HG03159 (cell line): ENCODE measurements around the gene SHB.

Experiments used
- ATAC-seq: cut with Tn5 transposase; IDR thresholded peaks from one replicate; pipeline ENCODE4 v1.9.1; 2021; ENCODE audit warnings: mild to moderate bottlenecking, moderate library complexity; ENCODE audit not compliant: unreplicated experiment

SHB gene

DNA sequence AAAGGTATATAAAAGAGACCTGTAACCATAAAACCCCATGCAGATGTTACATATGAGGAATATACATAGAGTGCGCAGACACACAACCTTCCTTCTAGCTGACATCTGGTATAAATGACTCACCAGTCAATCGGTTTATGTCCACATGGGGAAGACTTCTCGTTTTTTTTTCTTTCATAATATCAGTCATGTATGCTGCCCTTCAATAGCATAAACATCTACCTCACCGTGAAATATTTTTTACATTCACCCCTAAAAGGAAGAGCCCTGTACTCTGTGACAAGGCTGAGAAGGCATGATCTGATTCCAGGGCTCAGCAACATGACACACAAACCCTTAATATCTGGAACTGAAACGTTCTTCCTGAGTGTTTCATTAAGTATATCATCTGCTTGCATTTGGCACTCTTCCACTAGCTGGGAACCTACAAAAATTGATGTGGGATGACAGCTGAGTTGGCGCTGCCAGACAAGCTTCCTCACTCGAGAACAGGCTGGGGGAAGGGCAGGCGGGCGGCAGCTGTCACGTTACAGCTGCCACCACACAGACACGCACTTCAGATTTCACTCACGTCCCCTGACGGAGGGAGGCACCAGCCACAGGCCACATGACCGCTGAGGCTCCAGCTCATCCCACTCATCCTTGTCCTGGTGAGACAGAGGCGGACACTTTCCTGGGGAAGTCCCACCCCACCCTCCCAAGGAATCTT lies 74.2 kb downstream of the SHB start:
- ATAC-seq = peak; percentile 87

- no peak for ATAC-seq
Measured at GRCh38 chr9:37992924-37993349, 76.1 kb downstream of the SHB start.

- no peak for ATAC-seq
Measured at GRCh38 chr9:37990404-37991015, 78.5 kb downstream of the SHB start.

GRCh38 chr9:37989701-37990100 lies 79.3 kb downstream of the SHB start:
- no peak for ATAC-seq

DNA sequence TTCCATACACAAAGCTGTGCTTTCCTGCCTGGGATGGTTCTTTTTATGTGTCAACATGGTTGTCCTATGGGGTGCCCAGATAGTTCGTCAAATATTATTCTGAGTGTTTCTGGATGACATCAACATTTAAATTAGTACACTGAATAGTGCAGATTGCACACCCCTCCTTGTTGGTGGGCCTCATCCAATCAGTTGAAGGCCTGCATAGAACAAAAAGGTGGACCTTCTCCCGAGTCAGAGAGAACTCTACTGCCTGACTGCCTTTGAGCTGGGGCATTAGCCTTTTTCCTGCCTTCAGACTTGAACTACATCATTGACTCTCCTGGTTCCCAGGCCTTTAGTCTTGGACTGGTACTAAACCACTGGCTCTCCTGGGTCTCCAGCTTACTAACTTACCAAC lies 80.4 kb downstream of the SHB start:
- ATAC-seq = no peak

- ATAC-seq = no peak
Measured at GRCh38 chr9:37988041-37988440, 81.0 kb downstream of the SHB start.

- ATAC-seq = no peak
Measured at GRCh38 chr9:37987467-37987981, 81.5 kb downstream of the SHB start.

GRCh38 chr9:37986771-37987258 lies 82.2 kb downstream of the SHB start:
- no peak for ATAC-seq

DNA sequence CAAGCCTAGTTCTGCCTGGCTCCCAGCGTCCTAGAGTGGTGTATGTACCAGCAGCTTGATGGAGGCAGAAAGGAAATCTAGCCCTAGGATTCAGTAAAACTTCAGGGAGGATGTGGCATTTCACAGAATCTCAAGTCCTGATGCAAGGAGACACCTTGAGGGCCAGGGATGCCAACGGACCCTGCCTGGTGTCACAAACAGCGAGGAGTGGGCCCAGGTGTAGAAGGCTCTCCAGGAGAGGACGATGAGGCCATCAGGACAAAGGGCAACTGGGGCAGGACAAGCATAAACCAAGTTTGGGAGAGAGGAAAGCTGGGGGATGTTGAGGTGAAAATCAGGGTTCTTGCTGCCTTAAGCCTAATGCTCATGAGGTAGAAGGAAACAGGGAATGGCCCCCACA lies 83.0 kb downstream of the SHB start:
- no peak for ATAC-seq

GRCh38 chr9:37984672-37985611 lies 84.1 kb downstream of the SHB start:
- no peak for ATAC-seq

GRCh38 chr9:37984278-37984671 lies 84.8 kb downstream of the SHB start:
- no peak for ATAC-seq

DNA sequence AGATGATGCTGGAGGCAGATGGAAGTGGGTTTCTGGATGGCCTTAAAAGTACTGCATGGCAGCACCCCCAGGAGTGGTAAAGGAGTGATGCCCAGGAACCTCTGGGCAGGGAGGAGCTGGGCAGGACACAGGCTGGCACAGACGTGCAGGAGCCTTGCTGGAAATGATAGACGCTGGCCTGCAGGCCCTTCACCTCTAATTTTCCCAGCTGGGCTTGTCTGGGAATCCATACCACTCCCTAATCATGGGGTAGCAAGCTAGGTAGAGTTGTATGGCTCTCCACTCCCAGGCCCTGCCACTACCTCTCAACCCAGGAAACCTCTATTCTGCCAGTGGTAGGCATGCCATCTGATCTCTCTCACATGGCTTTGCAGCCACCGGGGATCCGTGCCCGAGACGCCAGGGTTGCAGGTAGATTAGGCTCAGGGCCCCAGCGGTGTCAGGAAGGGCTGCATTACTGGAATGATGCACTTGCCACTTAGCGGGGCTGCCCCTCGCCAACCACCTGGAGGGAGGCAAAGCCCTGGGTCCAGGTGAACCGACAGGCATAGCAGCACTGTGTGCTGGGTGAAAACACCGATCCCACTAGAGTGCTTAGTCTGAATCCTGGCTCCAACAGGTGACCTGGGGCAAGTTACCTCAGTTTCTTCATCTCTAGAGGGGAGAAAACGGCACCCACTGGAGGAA lies 85.5 kb downstream of the SHB start:
- ATAC-seq = no peak

DNA sequence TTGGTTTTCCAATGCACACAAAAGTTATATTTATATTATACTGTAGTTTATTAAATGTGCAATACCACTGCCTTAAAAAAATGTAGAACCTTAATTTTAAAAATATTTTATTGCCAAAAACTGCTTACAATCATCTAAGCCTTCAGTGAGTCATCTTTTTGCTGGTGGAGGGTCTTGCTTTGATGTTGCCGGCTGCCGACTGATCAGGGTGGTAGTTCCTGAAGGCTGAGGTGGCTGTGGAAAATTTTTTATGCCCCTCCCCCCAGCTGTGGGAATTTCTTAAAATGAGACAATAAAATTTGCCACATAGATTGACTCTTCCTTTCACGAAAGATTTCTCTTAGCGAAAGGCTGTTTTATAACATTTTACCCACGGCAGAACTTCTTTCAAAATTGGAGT lies 89.2 kb downstream of the SHB start:
- no peak for ATAC-seq

GRCh38 chr9:37978983-37979382 lies 90.0 kb downstream of the SHB start:
- ATAC-seq = no peak

DNA sequence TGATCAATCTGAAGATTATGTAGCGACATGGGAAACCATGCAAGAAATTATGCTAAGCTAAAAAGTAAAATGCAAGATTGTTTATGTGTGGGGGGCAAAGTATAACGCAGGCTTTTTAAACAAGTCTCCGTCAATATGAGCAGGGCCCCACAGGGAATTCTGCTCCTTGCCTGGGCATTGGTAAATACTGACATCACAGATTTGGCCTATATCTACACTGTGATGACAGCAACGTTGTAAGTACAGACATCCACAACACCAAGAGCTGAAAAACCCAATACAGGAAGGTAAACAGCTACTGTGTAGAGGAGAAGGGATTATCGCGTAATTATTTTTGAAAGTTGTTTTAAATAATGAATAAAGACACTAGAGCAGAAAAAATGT lies 90.6 kb downstream of the SHB start:
- ATAC-seq = no peak

GRCh38 chr9:37977851-37978480 lies 91.1 kb downstream of the SHB start:
- ATAC-seq = no peak

GRCh38 chr9:37976714-37977477 lies 92.1 kb downstream of the SHB start:
- no peak for ATAC-seq

DNA sequence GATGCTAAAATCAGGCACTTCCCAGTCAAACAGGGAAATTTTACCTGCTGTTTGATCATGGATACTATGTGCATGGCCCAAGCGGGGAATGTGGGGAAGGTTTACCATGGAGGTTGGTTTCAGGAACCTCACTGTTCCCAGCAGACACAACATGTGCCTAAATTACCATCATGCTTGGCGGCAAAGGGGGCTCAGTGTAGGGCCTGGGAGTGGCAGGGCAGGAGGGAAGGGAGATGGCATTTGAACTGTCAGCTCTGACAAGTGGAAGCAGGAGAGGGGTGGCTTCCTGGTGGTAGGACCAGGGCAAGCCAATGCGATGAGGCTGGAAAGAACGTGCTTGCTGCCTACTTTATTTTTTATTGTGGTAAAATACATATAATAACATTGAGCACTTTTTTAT lies 93.4 kb downstream of the SHB start:
- no peak for ATAC-seq

GRCh38 chr9:37974506-37975173 lies 94.4 kb downstream of the SHB start:
- no peak for ATAC-seq
